HG03354 (cell line): ENCODE results near the gene CTAGE9.

Experiments used
- ATAC-seq: cut with Tn5 transposase; IDR thresholded peaks from one replicate; pipeline ENCODE4 v1.9.1; 2021; ENCODE audit warnings: mild to moderate bottlenecking; ENCODE audit not compliant: unreplicated experiment, poor library complexity, severe bottlenecking

CTAGE9 gene

DNA sequence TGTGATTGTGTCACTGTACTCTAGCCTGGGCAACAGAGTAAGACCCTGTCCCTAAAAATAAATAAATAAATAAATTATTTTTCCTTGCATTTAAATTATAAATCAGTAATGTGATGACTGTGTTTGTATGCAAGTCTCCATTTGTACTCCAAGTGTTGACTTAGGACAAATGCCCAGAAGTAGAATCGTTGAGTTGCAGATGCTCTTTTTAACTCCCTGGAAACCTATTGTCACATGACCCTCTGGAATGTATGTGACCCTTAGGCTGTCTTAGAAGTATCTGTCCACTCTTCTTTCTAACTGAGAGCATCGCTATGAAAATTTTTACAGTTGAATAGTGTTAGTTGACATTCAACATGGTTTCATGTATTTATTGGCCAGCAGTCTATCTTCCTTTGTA lies 28.4 kb downstream of the CTAGE9 start:
- ATAC-seq = no peak

- ATAC-seq = no peak
Measured at GRCh38 chr6:131681585-131681984, 29.2 kb downstream of the CTAGE9 start.

DNA sequence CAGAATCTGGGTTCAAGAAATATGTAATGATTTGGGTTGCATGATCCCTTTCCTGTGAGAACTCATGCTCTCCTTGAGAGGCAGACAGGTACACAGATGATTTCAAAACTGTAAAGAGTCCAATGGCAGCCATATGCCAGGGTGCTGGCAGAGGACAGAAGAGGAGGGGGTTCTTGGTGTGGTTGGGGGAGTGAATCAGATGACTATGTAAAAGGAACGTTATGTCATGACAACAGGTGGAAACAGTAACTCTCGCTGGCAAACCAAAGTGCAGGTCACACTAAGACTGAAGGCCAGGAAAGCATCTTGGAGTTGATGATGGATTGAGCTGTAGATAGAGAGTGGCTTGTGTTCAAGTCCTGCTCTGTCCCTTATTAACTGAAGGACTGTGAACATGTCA lies 29.9 kb downstream of the CTAGE9 start:
- no peak for ATAC-seq

DNA sequence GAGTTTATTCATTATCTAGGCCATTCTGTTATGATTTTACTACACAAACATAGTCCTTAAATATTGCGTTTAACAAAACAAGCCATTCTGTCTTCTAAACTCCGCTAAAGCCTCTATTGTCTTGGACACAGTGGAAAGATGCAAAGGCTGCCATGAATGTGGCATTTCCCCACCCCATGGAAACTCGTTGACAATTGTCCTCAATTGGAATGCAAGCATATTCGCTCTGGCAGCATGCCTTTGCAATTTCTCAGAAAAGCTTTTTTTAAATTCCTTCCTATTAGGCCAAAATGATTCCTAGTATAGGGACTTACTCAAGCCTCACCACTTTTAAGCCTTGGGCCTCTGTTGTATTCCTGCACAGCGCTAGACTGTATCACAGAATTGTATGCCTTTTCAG lies 32.4 kb downstream of the CTAGE9 start:
- no peak for ATAC-seq

DNA sequence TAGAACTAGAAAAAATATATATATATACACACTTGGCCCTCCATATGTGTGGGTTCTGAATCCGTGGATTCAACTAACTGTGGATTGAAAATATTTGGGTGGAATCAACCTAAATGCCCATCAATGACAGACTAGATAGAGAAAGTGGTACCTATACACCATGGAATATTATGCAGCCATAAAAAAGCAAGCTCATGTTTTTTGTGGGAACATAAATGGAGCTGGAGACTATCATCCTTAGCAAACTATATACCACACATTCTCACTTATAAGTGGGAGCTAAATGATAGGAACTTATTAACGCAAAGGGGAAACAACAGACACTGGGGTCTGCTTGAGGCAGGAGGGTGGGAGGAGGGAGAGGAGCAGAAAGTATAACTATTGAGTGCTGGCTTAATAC lies 37.6 kb downstream of the CTAGE9 start:
- no peak for ATAC-seq

GRCh38 chr6:131669891-131670290 lies 40.9 kb downstream of the CTAGE9 start:
- no peak for ATAC-seq

DNA sequence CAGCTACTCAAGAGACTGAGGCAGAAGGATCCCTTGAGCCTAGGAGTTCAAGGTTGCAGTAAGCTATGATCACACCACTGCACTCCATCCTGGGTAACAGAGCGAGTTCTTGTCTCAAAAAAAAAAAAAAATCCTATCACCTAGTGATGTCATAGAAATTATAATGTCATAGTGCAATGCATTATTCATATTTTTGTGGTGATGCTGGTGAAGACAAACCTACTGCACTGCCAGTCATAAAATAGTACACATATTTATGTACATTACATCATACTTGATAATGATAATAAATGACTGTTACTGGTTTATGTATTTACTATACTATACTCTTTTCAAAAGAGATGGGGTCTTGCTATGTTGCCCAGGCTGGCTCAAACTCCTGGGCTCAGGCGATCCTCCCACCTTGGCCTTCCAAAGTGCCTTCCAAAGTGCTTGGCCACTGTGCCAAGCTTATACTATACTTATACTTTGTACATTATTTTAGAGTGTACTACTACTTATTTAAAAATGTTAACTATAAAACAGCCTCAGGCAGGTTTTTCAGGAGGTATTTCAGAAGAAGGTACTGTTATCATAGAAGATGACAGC lies 47.1 kb downstream of the CTAGE9 start:
- ATAC-seq = no peak

- no peak for ATAC-seq
Measured at GRCh38 chr6:131660195-131660594, 50.6 kb downstream of the CTAGE9 start.
